GM06990 (cell line): Measurements from ENCODE around the gene EEF1E1.

Experiments used
- DNase-seq: peaks from one replicate; pipeline ENCODE4 v3.0.0-alpha.2; 2011; ENCODE audit not compliant: insufficient read length; ENCODE audit errors: extremely low read depth
- H3K27me3 ChIP-seq: replicated peaks from 2 replicates; pipeline ENCODE4 v1.6.0; 2011; ENCODE audit warnings: low read length; ENCODE audit not compliant: control insufficient read depth, insufficient read depth
- H3K36me3 ChIP-seq: 2 replicates; pipeline ENCODE4 v1.5.1; 2011; ENCODE audit warnings: low read length; ENCODE audit not compliant: control insufficient read depth, insufficient read depth
- H3K4me3 ChIP-seq: replicated peaks from 2 replicates; pipeline ENCODE4 v1.5.1; 2011; ENCODE audit warnings: low read depth, mild to moderate bottlenecking, control low read depth, low read length
- TF ChIP-seq, protein P1 (sequence below): IDR thresholded peaks from 2 replicates; pipeline ENCODE4 v1.5.1; 2011; ENCODE audit warnings: low read length, control low read depth, mild to moderate bottlenecking, inconsistent platforms; ENCODE audit not compliant: insufficient read depth, poor library complexity, severe bottlenecking

Gene EEF1E1

DNA sequence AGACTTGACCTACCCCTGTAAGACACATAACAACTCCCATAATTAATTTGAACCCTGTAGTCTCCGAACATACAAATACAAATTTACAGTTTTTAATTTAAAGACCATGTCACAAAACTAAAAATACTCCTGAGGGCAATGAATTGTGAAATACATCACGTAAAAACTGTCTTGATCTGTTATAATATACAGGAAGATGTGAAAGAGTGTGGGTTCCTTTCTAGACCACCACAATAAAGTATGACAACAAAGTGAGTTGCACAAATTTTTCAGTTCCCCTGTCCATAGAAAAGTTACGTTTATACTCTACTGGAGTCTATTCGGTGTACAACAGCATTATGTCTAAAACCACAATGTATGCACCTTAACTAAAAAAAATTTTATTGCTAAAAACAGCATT is 27.2 kb downstream of the EEF1E1 start:
- TF ChIP-seq, protein P1, sequence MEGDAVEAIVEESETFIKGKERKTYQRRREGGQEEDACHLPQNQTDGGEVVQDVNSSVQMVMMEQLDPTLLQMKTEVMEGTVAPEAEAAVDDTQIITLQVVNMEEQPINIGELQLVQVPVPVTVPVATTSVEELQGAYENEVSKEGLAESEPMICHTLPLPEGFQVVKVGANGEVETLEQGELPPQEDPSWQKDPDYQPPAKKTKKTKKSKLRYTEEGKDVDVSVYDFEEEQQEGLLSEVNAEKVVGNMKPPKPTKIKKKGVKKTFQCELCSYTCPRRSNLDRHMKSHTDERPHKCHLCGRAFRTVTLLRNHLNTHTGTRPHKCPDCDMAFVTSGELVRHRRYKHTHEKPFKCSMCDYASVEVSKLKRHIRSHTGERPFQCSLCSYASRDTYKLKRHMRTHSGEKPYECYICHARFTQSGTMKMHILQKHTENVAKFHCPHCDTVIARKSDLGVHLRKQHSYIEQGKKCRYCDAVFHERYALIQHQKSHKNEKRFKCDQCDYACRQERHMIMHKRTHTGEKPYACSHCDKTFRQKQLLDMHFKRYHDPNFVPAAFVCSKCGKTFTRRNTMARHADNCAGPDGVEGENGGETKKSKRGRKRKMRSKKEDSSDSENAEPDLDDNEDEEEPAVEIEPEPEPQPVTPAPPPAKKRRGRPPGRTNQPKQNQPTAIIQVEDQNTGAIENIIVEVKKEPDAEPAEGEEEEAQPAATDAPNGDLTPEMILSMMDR, result no peak
- Histone ChIP-seq H3K27me3 (no peaks in the 10 kb centered on the region), H3K4me3 (no peak overlapping the region), H3K36me3 (no peaks in the 10 kb centered on the region; the same call in 1 of the 2 replicates)
- DNase-seq, result no peak

DNA sequence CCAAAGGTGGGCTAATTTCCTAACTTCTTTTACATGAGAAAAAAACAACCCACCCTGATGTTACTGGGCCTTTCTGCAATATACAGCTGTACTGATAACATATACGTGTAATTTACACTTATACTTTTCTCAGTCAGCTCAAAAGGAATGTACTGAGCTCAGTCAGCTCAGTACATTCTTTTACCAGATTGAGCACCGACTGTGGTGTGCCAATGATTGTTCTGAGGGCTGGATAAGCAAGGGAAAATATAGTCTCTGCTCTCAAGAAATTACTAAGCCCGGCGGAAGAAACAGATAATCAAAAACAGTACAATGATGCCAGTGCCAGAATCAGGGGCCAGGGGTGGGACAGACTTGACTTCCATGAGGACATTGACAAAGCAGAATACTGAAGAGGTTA is 28.1 kb downstream of the EEF1E1 start:
- TF ChIP-seq, protein P1, result no peak
- no peak for DNase-seq

DNA sequence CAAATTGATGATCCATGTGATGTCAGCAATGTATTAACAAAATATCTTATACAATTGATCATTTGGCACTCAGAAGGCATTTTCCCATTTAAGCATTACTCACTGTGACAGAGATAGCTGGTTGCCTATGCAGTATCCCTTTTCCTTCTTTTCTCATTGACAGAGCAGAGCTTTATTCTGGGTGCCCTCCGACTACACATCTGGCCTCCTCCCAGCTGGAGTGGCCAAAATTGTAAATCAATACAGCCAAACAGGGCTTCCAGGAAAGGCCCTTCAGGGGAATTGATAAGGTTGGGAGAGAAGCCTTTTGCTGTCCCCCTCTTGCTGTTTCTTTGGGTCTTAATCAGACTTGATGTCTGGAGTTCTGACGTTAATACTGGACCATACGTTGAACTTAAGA is 28.6 kb downstream of the EEF1E1 start:
- Histone ChIP-seq H3K27me3 (no peaks in the 10 kb centered on the region), H3K4me3 (no peak overlapping the region), H3K36me3 (no peaks in the 10 kb centered on the region; the same call in 1 of the 2 replicates)
- TF ChIP-seq, protein P1, result no peak
- DNase-seq, result no peak

More for the DNA sequence above, 28.1 kb downstream of the EEF1E1 start:
- no peak overlapping the region for H3K4me3 ChIP-seq
- no peaks in the 10 kb centered on the region for H3K27me3 ChIP-seq
- no peaks in the 10 kb centered on the region; the same call in 1 of the 2 replicates for H3K36me3 ChIP-seq

DNA sequence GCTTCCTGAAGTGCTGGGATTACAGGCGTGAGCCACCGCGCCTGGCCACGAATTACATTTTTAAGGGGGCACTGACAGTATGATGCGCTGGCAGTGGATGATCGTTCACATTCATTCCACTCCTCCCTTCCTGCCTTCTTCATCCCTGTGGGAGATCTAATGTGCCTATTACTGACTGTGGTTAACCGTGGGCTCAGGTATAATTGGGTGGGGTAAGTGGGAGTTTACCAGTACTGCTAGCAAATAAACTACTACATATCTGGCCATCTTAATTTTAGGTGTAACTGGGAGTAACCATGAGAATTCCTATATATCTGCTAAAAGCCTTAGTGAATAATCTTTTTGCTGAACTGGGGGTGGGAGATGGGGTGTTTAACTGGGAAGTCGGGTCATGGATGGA is 31.6 kb downstream of the EEF1E1 start:
- Histone ChIP-seq H3K36me3 (no peaks in the 10 kb centered on the region), H3K27me3 (no peaks in the 10 kb centered on the region), H3K4me3 (no peak overlapping the region)
- DNase-seq, result no peak
- TF ChIP-seq, protein P1, result no peak

DNA sequence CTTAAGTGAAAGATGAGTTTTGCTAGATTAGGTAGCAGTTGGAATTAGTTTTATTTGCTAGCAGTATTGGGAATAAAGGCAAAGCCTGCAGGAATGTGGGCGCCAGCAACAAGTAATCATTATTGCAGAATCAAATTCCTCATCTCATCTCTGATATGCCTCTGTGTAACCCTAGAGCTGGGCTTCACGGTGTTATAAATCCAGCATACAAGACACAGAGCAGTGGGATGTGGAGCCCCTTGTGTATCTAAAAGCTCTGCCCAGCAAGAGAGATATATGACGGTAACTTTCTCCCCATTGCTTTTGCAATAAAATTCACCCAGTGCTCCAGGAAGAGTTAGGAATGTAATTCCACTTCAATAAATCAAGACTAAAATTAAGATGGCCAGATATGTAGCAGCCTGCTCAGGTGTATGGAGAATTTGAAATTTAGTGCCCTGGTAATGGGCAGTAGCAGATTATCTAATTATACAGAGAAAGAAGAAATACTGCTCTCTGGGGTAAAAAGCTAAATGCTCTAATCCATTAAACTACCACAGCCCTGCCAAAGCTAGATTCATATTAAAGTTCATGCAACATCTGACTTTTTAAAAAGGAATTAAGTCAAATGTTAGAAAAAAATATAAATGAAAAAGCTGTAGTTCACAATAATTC is 32.6 kb downstream of the EEF1E1 start:
- Histone ChIP-seq H3K4me3 (no peak overlapping the region), H3K27me3 (no peaks in the 10 kb centered on the region), H3K36me3 (no peaks in the 10 kb centered on the region)
- no peak for DNase-seq
- TF ChIP-seq, protein P1, result no peak

DNA sequence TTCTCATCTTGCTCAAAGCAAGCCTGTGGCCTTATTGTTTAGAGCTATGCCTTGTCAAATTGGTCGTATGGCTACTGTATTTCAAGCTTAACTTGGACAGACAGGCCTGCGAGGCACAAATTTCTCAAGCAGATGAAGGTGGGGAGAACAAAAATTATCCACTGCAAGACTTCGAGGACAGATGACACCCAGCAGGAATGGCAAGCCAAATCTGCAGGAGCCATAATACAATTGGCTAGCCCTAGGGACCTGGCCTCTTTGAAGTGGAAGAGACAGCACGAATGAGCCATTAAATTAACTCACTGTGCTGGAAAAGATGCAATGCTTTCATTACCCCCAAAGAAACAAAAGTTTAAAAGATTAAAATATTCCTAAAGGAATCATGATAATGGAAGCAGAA is 33.2 kb downstream of the EEF1E1 start:
- TF ChIP-seq, protein P1, result no peak
- no peak for DNase-seq
- H3K4me3 ChIP-seq, result no peak overlapping the region
- no peaks in the 10 kb centered on the region for H3K36me3 ChIP-seq
- no peaks in the 10 kb centered on the region for H3K27me3 ChIP-seq
